HG03060 (cell line): ENCODE data around the gene CTAGE9.
"Not testable (repeated sequence)": the region's sequence is repeated elsewhere in the genome, so short reads cannot be mapped to it uniquely, and the experiment has no call there.

Source experiments
- ATAC-seq: cut with Tn5 transposase; IDR thresholded peaks from one replicate; pipeline ENCODE4 v1.9.1; 2021; ENCODE audit warnings: low read depth, moderate number of reproducible peaks; ENCODE audit not compliant: unreplicated experiment

The CTAGE9 gene

DNA sequence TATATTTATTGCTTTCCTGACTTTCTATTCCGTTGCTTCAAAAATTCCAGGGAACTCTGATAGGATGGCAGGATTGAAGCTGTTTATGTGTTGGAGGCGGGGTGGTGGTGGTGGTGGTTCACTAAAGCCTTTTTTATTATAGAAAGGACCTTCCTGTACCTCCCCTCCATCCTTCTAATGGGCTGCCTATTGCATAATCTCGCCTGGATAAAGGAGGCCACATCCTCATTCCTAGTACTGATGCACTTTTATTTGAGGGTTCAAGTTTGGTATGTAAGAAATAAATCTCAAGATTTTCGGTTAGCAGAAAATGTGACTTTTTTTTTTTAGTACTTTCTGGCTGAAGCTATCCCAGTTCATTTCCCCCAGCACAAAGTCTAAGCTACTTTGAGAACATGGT, 18.7 kb upstream of the CTAGE9 start:
- ATAC-seq = no peak

- ATAC-seq = no peak
Measured at GRCh38 chr6:131728296-131728939, 17.6 kb upstream of the CTAGE9 start.

GRCh38 chr6:131727868-131728267, 17.1 kb upstream of the CTAGE9 start:
- no peak for ATAC-seq

DNA sequence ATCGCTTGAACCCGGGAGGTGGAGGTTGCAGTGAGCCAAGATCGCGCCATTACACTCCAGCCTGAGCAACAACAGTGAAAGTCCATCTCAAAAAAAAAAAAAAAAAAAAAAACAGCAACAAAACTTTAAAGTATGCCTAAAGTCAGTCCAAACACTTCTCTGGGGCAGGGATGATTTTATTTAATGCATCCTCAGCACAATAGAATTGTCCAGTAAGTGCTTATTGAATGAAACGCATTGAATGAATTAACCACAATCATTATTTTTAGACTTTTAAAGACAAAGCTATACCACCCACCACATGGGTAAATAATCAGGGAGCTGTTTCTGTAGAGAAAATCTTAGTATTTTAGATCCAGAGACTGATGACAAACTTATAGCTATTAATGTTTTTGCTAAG, 16.6 kb upstream of the CTAGE9 start:
- no peak for ATAC-seq

GRCh38 chr6:131724114-131724513, 13.3 kb upstream of the CTAGE9 start:
- no peak for ATAC-seq

DNA sequence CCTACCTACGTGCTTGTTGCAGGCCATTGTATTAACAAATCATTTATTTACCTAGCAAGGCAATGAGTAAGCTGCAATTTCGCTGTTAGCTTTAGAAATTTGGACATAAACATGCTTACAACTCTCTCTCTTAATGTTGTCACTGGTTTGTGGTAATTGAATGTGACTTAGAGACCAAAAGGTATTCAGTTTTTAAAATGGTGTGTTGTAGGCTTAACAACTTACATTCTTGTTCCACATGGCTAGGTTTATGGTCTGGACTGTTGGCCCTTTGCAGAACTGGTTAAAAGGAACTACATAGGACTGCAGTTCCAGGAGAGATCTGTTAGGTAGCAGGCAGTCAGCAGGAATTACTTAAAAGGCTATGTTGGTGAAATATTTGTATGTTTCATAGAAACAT, 10.3 kb upstream of the CTAGE9 start:
- no peak for ATAC-seq

- ATAC-seq = no peak
Measured at GRCh38 chr6:131717836-131718542, 7.2 kb upstream of the CTAGE9 start.

GRCh38 chr6:131715567-131715966, 4.8 kb upstream of the CTAGE9 start:
- not testable (repeated sequence) for ATAC-seq

GRCh38 chr6:131703905-131704304, 6.9 kb downstream of the CTAGE9 start:
- not testable (repeated sequence) for ATAC-seq

GRCh38 chr6:131700851-131701250, 10.0 kb downstream of the CTAGE9 start:
- ATAC-seq = not testable (repeated sequence)

- no peak for ATAC-seq
Measured at GRCh38 chr6:131696956-131697355, 13.9 kb downstream of the CTAGE9 start.

GRCh38 chr6:131694832-131695426, 15.9 kb downstream of the CTAGE9 start:
- ATAC-seq = peak; percentile 91

DNA sequence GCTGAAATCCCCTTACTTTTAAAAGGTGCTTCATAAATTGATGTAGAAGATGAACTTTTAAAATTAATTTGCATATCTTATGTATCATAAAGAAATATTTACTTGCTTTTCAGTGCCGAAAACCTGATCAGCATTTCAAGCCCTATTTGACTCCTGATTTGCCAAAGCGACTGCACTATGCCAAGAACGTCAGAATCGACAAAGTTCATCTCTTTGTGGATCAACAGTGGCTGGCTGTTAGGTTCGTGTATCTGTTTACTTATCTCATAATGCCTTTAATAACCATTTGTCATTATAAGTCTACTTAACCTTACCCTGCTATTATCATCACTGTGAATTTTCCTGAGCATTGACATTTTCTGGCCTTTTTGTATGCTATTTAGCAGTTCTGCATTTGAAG, 17.4 kb downstream of the CTAGE9 start:
- ATAC-seq = no peak

GRCh38 chr6:131692589-131692988, 18.2 kb downstream of the CTAGE9 start:
- no peak for ATAC-seq

DNA sequence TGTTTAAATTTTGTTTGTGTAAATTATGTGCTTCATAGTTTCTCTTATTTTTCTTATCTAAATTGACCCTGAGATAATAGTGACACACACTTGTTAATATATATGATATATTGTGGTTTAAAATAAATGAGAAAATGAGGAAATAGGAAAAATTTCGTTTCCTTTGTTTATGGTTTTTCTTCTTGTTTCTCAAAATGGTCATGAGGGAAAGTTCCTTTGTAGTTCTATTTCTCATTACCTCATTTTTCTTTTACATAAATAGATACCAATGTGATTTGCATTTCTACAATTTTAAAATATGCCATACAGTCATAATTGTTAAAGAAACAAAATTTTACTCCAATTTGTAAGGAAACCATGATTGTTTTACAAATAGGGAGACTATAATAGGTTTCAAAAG, 18.8 kb downstream of the CTAGE9 start:
- no peak for ATAC-seq

GRCh38 chr6:131688286-131688685, 22.5 kb downstream of the CTAGE9 start:
- peak; percentile 61 for ATAC-seq

DNA sequence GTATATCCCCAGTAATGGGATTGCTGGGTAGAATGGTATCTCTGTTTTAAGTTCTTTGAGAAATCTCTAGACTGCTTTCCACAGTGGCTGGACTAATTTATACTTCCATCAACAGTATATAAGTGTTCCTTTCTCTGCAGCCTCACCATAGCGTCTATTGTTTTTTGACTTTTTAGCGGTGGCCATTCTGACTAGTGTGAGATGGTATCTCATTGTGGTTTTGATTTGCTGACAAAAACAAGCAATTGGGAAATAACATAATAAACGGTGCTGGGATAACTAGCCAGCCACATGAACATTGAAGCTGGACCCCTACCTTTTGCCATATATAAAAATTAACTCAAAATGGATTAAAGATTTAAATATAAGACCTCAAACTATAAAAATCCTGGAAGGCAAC, 23.8 kb downstream of the CTAGE9 start:
- ATAC-seq = no peak

DNA sequence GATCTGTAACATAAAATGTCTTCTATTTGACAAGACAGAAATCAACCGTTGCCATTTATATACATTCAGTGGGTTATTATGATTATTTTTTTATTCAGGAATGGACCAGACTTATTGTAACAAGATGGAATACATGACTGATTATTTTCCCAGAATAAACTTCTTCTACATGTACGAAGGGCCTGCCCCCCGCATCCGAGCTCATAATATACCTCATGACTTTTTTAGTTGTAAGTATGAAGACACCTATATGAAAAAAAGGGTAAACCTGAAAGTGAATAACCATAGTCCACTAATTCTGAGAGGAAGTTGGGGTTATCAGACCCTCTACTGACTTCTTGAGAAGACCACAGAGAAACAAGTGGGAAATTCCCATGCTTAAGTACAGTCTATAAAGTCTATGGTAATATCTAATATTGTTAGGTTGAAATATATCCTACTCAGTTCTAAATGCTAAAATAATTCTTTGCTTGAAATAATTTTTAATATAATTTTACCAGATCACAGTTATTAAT, 25.5 kb downstream of the CTAGE9 start:
- ATAC-seq = peak; percentile 48

- peak; percentile 66 for ATAC-seq
Measured at GRCh38 chr6:131683479-131683878, 27.3 kb downstream of the CTAGE9 start.

GRCh38 chr6:131682442-131682841, 28.4 kb downstream of the CTAGE9 start:
- no peak for ATAC-seq

DNA sequence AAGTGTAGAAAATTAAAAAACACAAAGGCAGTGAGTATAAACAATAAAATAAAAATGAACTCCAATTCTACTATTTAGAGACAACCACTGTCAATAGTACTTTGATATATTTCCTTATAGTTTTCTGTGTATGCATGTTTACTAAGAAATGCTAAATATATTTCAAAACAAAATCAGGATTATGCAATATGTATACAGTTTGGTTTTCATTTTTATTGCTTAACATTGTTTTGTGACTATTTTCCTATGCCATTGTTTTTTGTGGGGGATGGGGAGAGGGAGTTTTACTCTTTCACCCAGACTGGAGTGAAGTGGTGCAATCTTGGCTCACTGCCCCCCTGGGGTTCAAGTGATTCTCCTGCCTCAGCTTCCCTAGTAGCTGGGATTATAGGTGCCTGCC, 29.2 kb downstream of the CTAGE9 start:
- no peak for ATAC-seq

DNA sequence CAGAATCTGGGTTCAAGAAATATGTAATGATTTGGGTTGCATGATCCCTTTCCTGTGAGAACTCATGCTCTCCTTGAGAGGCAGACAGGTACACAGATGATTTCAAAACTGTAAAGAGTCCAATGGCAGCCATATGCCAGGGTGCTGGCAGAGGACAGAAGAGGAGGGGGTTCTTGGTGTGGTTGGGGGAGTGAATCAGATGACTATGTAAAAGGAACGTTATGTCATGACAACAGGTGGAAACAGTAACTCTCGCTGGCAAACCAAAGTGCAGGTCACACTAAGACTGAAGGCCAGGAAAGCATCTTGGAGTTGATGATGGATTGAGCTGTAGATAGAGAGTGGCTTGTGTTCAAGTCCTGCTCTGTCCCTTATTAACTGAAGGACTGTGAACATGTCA, 29.9 kb downstream of the CTAGE9 start:
- ATAC-seq = no peak
